ENCODE measurements around the gene CACNA1F. TPM values are rescaled to one million over a fixed set of nuclear protein-coding genes. Genes with fewer than 3 reads are reported as not detected.

CACNA1F gene
- polyA plus RNA-seq (2013, experiment 1 of 2), result 0.15 TPM
- 0.08 TPM for polyA plus RNA-seq (2013, experiment 2 of 2)

- Histone ChIP-seq H3K4me3 (ENCODE audit: low read length) (no peak within 1 kb of the TSS), H3K9ac (ENCODE audit: low read length) (no peak within 1 kb of the TSS), H3K4me2 (ENCODE audit: low read length) (no peak within 1 kb of the TSS), H3K23ac (ENCODE audit: low read length) (no peak within 1 kb of the TSS), H4K5ac (ENCODE audit: low read length) (no peak within 1 kb of the TSS), H3K36me3 (ENCODE audit: control insufficient read depth, insufficient read depth, low read length) (no peaks in the 10 kb centered on the region), H2BK120ac (ENCODE audit: low read depth, low read length) (no peak within 1 kb of the TSS), H3K4ac (ENCODE audit: low read depth, low read length) (no peak within 1 kb of the TSS), H3K79me1 (ENCODE audit: low read length) (no peaks in the 10 kb centered on the region), H3K27ac (ENCODE audit: low read depth, low read length) (no peak within 1 kb of the TSS), H3K56ac (ENCODE audit: low read length) (no peak within 1 kb of the TSS), H3K79me2 (ENCODE audit: control insufficient read depth, insufficient read depth, low read length) (no peaks in the 10 kb centered on the region), H2BK15ac (replicated peaks; ENCODE audit: low read depth) (no peak within 1 kb of the TSS), H3K27me3 (ENCODE audit: insufficient read depth, low read length, poor library complexity) (no peaks in the 10 kb centered on the region), H3K4me1 (ENCODE audit: control insufficient read depth, low read depth, low read length) (no peaks in the 10 kb centered on the region), H4K8ac (ENCODE audit: low read depth, low read length) (no peak within 1 kb of the TSS), H3K18ac (ENCODE audit: low read length) (no peak within 1 kb of the TSS), H2AK5ac (ENCODE audit: low read length) (no peak within 1 kb of the TSS), H2BK5ac (ENCODE audit: low read length) (no peak within 1 kb of the TSS)
- no peak for DNase-seq
- no CpG with 5 or more reads among the region's 9 CpGs for WGBS (ENCODE audit: extremely low coverage, insufficient coverage, low lambda C conversion rate)
Measured at GRCh38 chrX:49233176-49233575, at the start of gene CACNA1F. CACNA1F (minus strand) TSS chrX:49233340; CDS start chrX:49233309, 31 bp downstream.

DNA sequence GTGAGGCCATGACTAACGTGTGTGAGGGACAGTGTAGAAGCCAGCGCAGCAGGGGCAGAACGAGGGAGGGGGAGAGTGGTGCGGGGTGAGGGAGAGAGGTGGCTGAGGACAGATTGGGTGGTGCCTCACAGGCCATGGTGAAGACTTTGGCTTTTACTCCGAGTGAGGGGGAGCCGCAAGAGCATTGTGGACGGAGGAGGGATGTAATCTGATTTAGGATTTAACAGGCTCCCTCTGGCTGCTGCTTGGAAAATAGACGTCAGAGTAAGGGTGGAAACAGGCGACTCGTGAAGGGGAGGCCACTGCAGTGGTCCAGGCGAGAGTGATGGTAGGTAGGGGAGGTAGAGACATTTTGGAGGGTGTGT, 49.5 kb upstream of the CACNA1F start:
- Histone ChIP-seq H2AK5ac (ENCODE audit: low read length) (no peak overlapping the region), H4K5ac (ENCODE audit: low read length) (no peak overlapping the region), H3K23ac (ENCODE audit: low read length) (no peak overlapping the region), H2BK120ac (ENCODE audit: low read depth, low read length) (no peak overlapping the region), H3K9ac (ENCODE audit: low read length) (no peak overlapping the region), H3K4me2 (ENCODE audit: low read length) (no peak overlapping the region), H3K79me2 (ENCODE audit: control insufficient read depth, insufficient read depth, low read length) (no peaks in the 10 kb centered on the region), H3K27me3 (ENCODE audit: insufficient read depth, low read length, poor library complexity) (no peaks in the 10 kb centered on the region), H4K8ac (ENCODE audit: low read depth, low read length) (no peak overlapping the region), H3K27ac (ENCODE audit: low read depth, low read length) (no peak overlapping the region), H3K36me3 (ENCODE audit: control insufficient read depth, insufficient read depth, low read length) (no peaks in the 10 kb centered on the region), H2BK15ac (replicated peaks; ENCODE audit: low read depth) (no peak overlapping the region), H3K4me1 (ENCODE audit: control insufficient read depth, low read depth, low read length) (no peaks in the 10 kb centered on the region), H3K4me3 (ENCODE audit: low read length) (no peak overlapping the region), H3K56ac (ENCODE audit: low read length) (no peak overlapping the region), H3K4ac (ENCODE audit: low read depth, low read length) (no peak overlapping the region), H3K79me1 (ENCODE audit: low read length) (no peaks in the 10 kb centered on the region), H3K18ac (ENCODE audit: low read length) (no peak overlapping the region), H2BK5ac (ENCODE audit: low read length) (no peak overlapping the region)
- no CpG with 5 or more reads among the region's 11 CpGs for WGBS (ENCODE audit: extremely low coverage, insufficient coverage, low lambda C conversion rate)
- DNase-seq, result peak; percentile 81

DNA sequence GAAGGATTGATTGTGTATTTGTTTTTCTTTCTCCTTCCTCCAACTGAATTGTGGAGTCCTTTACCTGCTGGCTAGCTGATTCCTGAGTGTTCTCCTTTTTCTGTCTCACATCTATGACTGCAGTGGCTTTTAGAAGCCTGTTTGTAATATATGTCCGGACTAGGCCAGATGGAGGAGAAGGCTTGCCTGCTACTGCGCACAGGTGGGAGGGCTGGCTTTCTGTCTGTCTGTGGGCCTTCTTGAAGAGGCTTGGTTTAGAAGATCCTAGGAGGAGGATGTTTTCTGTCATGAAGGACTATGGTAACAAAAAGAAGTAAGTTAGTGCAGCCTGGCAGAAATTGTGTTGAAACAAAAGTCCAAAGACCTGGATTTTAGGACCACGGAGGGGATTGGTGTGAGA, 44.9 kb upstream of the CACNA1F start:
- Histone ChIP-seq H3K9ac (ENCODE audit: low read length) (no peak overlapping the region), H3K79me1 (ENCODE audit: low read length) (no peaks in the 10 kb centered on the region), H3K23ac (ENCODE audit: low read length) (no peak overlapping the region), H3K56ac (ENCODE audit: low read length) (no peak overlapping the region), H3K27ac (ENCODE audit: low read depth, low read length) (no peak overlapping the region), H3K79me2 (ENCODE audit: control insufficient read depth, insufficient read depth, low read length) (no peaks in the 10 kb centered on the region), H3K27me3 (ENCODE audit: insufficient read depth, low read length, poor library complexity) (no peaks in the 10 kb centered on the region), H3K18ac (ENCODE audit: low read length) (no peak overlapping the region), H4K5ac (ENCODE audit: low read length) (no peak overlapping the region), H3K36me3 (ENCODE audit: control insufficient read depth, insufficient read depth, low read length) (no peaks in the 10 kb centered on the region), H2AK5ac (ENCODE audit: low read length) (no peak overlapping the region), H2BK120ac (ENCODE audit: low read depth, low read length) (no peak overlapping the region), H2BK15ac (replicated peaks; ENCODE audit: low read depth) (no peak overlapping the region), H3K4me2 (ENCODE audit: low read length) (no peak overlapping the region), H3K4ac (ENCODE audit: low read depth, low read length) (no peak overlapping the region), H2BK5ac (ENCODE audit: low read length) (no peak overlapping the region), H4K8ac (ENCODE audit: low read depth, low read length) (no peak overlapping the region), H3K4me1 (ENCODE audit: control insufficient read depth, low read depth, low read length) (no peaks in the 10 kb centered on the region), H3K4me3 (ENCODE audit: low read length) (no peak overlapping the region)
- DNase-seq, result no peak
- WGBS (ENCODE audit: extremely low coverage, insufficient coverage, low lambda C conversion rate), result no CpG with 5 or more reads among the region's 3 CpGs

GRCh38 chrX:49277535-49277830, 44.3 kb upstream of the CACNA1F start:
- H2AK5ac ChIP-seq (ENCODE audit: low read length), result no peak overlapping the region
- H3K4ac ChIP-seq (ENCODE audit: low read depth, low read length), result no peak overlapping the region
- no peak overlapping the region for H2BK15ac ChIP-seq (replicated peaks; ENCODE audit: low read depth)
- no peaks in the 10 kb centered on the region for H3K4me1 ChIP-seq (ENCODE audit: control insufficient read depth, low read depth, low read length)
- no peak overlapping the region for H2BK120ac ChIP-seq (ENCODE audit: low read depth, low read length)
- no CpG with 5 or more reads among the region's 3 CpGs for whole genome bisulfite sequencing (ENCODE audit: extremely low coverage, insufficient coverage, low lambda C conversion rate)
- H3K4me2 ChIP-seq (ENCODE audit: low read length), result no peak overlapping the region
- H3K27ac ChIP-seq (ENCODE audit: low read depth, low read length), result no peak overlapping the region
- no peak for DNase-seq
- H3K18ac ChIP-seq (ENCODE audit: low read length), result no peak overlapping the region
- no peak overlapping the region for H3K23ac ChIP-seq (ENCODE audit: low read length)
- H3K79me2 ChIP-seq (ENCODE audit: control insufficient read depth, insufficient read depth, low read length), result peaks cover 2% of the 10 kb centered on the region
- no peak overlapping the region for H3K9ac ChIP-seq (ENCODE audit: low read length)
- H4K8ac ChIP-seq (ENCODE audit: low read depth, low read length), result no peak overlapping the region
- H3K79me1 ChIP-seq (ENCODE audit: low read length), result no peaks in the 10 kb centered on the region
- no peak overlapping the region for H4K5ac ChIP-seq (ENCODE audit: low read length)
- H2BK5ac ChIP-seq (ENCODE audit: low read length), result no peak overlapping the region
- H3K27me3 ChIP-seq (ENCODE audit: insufficient read depth, low read length, poor library complexity), result no peaks in the 10 kb centered on the region
- H3K36me3 ChIP-seq (ENCODE audit: control insufficient read depth, insufficient read depth, low read length), result no peaks in the 10 kb centered on the region
- H3K56ac ChIP-seq (ENCODE audit: low read length), result no peak overlapping the region
- H3K4me3 ChIP-seq (ENCODE audit: low read length), result no peak overlapping the region

DNA sequence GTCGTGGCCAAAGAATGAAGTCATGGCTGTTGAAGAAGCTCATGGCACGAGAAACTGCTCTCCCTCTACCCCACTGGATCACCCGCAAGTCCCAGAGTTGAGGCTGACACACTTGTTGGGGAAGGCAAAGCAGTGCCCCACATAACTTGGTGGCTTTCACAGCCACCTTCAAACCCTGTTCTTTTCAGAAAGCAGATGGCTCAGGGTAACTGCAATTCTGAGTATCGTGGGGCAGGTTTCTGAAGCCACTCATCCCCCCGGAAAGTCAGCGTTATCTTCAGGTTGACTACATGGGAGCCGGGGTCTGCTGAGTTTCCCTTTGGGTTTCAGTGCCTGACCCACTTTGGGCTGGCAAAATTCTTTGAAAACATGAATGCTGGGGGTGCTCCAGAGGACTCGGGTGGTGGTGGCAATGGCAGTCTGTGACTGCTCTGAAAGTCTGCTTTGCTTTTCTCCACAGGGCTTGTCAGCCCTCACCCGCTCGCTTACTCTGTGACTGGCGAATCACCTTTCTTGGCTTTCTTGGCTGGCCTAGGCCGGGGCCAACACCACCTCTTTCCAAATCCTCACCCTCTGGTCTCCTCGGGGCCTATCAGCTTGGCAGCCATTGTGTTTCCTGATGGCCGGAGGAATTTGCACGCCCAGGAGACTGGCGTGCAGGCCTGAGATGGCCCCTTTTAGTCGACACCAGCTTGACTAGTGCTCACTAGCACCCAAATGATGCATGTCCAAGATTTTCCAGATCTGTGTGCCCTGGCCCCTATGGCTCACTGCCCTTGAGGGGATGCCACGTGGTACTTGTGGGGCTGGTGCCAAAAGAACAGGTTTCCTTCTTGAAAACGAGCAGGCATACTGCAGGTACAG, 43.8 kb upstream of the CACNA1F start:
- Histone ChIP-seq H2BK120ac (ENCODE audit: low read depth, low read length) (no peak overlapping the region), H3K36me3 (ENCODE audit: control insufficient read depth, insufficient read depth, low read length) (no peaks in the 10 kb centered on the region), H3K4me2 (ENCODE audit: low read length) (no peak overlapping the region), H3K79me2 (ENCODE audit: control insufficient read depth, insufficient read depth, low read length) (peaks cover 4% of the 10 kb centered on the region), H3K27me3 (ENCODE audit: insufficient read depth, low read length, poor library complexity) (no peaks in the 10 kb centered on the region), H2BK5ac (ENCODE audit: low read length) (no peak overlapping the region), H3K27ac (ENCODE audit: low read depth, low read length) (no peak overlapping the region), H3K23ac (ENCODE audit: low read length) (no peak overlapping the region), H2AK5ac (ENCODE audit: low read length) (no peak overlapping the region), H3K9ac (ENCODE audit: low read length) (no peak overlapping the region), H3K79me1 (ENCODE audit: low read length) (no peaks in the 10 kb centered on the region), H3K18ac (ENCODE audit: low read length) (no peak overlapping the region), H3K56ac (ENCODE audit: low read length) (no peak overlapping the region), H3K4me1 (ENCODE audit: control insufficient read depth, low read depth, low read length) (no peaks in the 10 kb centered on the region), H3K4me3 (ENCODE audit: low read length) (no peak overlapping the region), H3K4ac (ENCODE audit: low read depth, low read length) (no peak overlapping the region), H4K5ac (ENCODE audit: low read length) (no peak overlapping the region), H4K8ac (ENCODE audit: low read depth, low read length) (no peak overlapping the region), H2BK15ac (replicated peaks; ENCODE audit: low read depth) (no peak overlapping the region)
- no peak for DNase-seq
- WGBS (ENCODE audit: extremely low coverage, insufficient coverage, low lambda C conversion rate), result no CpG with 5 or more reads among the region's 19 CpGs

- Histone ChIP-seq H4K8ac (ENCODE audit: low read depth, low read length) (no peak overlapping the region), H2BK5ac (ENCODE audit: low read length) (no peak overlapping the region), H3K4me3 (ENCODE audit: low read length) (no peak overlapping the region), H3K79me1 (ENCODE audit: low read length) (peaks cover 1% of the 10 kb centered on the region), H2BK15ac (replicated peaks; ENCODE audit: low read depth) (no peak overlapping the region), H3K9ac (ENCODE audit: low read length) (no peak overlapping the region), H4K5ac (ENCODE audit: low read length) (no peak overlapping the region), H3K56ac (ENCODE audit: low read length) (no peak overlapping the region), H3K4me1 (ENCODE audit: control insufficient read depth, low read depth, low read length) (no peaks in the 10 kb centered on the region), H3K27ac (ENCODE audit: low read depth, low read length) (no peak overlapping the region), H2AK5ac (ENCODE audit: low read length) (no peak overlapping the region), H3K27me3 (ENCODE audit: insufficient read depth, low read length, poor library complexity) (no peaks in the 10 kb centered on the region), H3K79me2 (ENCODE audit: control insufficient read depth, insufficient read depth, low read length) (peaks cover 6% of the 10 kb centered on the region), H3K36me3 (ENCODE audit: control insufficient read depth, insufficient read depth, low read length) (no peaks in the 10 kb centered on the region), H3K4ac (ENCODE audit: low read depth, low read length) (no peak overlapping the region), H3K18ac (ENCODE audit: low read length) (no peak overlapping the region), H3K23ac (ENCODE audit: low read length) (no peak overlapping the region), H2BK120ac (ENCODE audit: low read depth, low read length) (no peak overlapping the region), H3K4me2 (ENCODE audit: low read length) (no peak overlapping the region)
- DNase-seq, result no peak
- no CpG with 5 or more reads among the region's 1 CpG for WGBS (ENCODE audit: extremely low coverage, insufficient coverage, low lambda C conversion rate)
Measured at GRCh38 chrX:49276207-49276606, 43.1 kb upstream of the CACNA1F start.
